Right lobe of liver (tissue), 4 donors: ENCODE results near the gene FBXO31.
A peak's percentile ranks its signal among the peaks of the same experiment; 100 is the strongest.

Source experiments
- POLR2A ChIP-seq: fragments of 450-650 bp; IDR thresholded peaks from one replicate; pipeline ENCODE4 v1.6.1; 2017; ENCODE audit warnings: antibody characterized with exemption, mild to moderate bottlenecking
- TF ChIP-seq, protein P1 (sequence below), 4 donors: fragments of 200-600 bp in 3 of 4; fragments of 450-650 bp in 1 of 4; IDR thresholded peaks; one replicate each; pipeline versions ENCODE4 v1.5.1 to v1.8.0; 2016 to 2022; ENCODE audit warnings: antibody characterized with exemption in 4 of 4, mild to moderate bottlenecking in 2 of 4
- donor health status: DM: no; HTN: no; CAD: no.
- donor health status: DM: no; HTN: no; CAD: no.
- donor health status: DM: no; HTN: yes; CAD: no.

DNA sequence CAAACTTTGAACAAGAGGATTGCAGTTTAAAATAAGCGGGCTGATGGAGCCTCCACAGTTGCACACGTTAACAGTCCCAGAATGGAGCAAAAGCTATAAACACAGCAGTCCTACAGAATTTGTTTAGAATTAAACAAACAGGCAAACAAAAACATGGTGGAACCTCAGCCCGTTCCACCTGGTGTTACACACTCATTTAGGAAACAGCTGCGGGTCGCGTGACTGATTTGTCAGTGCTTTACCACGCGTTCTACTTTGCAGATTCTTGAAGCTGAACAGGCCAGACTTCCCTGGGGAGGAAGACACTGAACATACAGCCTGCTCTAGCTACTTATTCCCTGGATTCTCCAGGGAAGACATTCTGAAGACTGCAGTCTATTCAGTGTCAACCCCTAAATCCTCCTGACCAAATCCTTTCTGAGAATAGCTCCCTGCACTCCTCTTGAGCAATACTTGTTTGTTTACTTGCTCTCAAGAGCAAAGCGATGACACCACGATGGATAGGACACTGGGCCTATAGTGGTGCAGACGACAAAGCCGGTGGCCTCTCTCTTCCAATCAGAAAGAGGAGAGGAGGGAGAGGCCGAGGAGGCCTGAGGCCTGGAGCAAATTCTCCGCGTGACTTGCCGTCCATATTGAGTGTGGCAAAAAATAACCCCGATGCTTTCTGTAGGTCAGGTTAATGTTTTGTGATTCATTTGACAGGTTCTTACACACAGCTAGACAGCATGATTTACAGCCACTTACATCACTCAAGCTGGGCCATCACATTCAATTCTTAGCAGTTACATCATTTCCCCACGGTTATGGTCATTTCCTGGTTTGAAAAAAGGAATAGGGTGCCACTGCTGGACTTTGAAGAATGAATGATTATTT lies 4.6 kb upstream of the FBXO31 start:
- TF ChIP-seq, protein P1, sequence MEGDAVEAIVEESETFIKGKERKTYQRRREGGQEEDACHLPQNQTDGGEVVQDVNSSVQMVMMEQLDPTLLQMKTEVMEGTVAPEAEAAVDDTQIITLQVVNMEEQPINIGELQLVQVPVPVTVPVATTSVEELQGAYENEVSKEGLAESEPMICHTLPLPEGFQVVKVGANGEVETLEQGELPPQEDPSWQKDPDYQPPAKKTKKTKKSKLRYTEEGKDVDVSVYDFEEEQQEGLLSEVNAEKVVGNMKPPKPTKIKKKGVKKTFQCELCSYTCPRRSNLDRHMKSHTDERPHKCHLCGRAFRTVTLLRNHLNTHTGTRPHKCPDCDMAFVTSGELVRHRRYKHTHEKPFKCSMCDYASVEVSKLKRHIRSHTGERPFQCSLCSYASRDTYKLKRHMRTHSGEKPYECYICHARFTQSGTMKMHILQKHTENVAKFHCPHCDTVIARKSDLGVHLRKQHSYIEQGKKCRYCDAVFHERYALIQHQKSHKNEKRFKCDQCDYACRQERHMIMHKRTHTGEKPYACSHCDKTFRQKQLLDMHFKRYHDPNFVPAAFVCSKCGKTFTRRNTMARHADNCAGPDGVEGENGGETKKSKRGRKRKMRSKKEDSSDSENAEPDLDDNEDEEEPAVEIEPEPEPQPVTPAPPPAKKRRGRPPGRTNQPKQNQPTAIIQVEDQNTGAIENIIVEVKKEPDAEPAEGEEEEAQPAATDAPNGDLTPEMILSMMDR (IDR thresholded peaks at IDR 0.05) = no peak
- peak; percentile 69 for TF ChIP-seq POLR2A
